NT2/D1 (cell line): Measurements from ENCODE around the gene PIEZO1.
"Not testable (repeated sequence)": the region's sequence is repeated elsewhere in the genome, so short reads cannot be mapped to it uniquely, and the experiment has no call there.

ENCODE experiments used
- DNase-seq: peaks from one replicate; pipeline ENCODE4 v3.0.0-alpha.2; 2011; ENCODE audit warnings: low read depth, low spot score
- H3K27me3 ChIP-seq: 2 replicates; pipeline ENCODE4 v1.6.0; 2011; ENCODE audit warnings: mild to moderate bottlenecking; ENCODE audit not compliant: insufficient read length, insufficient read depth
- H3K36me3 ChIP-seq: 2 replicates; pipeline ENCODE4 v1.6.1; 2011; ENCODE audit warnings: mild to moderate bottlenecking, low read length, mixed read lengths; ENCODE audit not compliant: insufficient read depth, insufficient read length
- H3K4me1 ChIP-seq: 2 replicates; pipeline ENCODE4 v1.5.1; 2011; ENCODE audit not compliant: insufficient read depth, insufficient read length
- H3K4me3 ChIP-seq: 2 replicates; pipeline ENCODE4 v1.5.1; 2011; ENCODE audit warnings: low read depth; ENCODE audit not compliant: insufficient read length
- H3K9ac ChIP-seq: 2 replicates; pipeline ENCODE4 v1.6.0; 2011; ENCODE audit warnings: low read depth; ENCODE audit not compliant: insufficient read length
- H3K9me3 ChIP-seq: 2 replicates; pipeline ENCODE4 v1.5.1; 2011; ENCODE audit warnings: mild to moderate bottlenecking, low read length; ENCODE audit not compliant: insufficient read depth
- SUZ12 ChIP-seq: IDR thresholded peaks from 2 replicates; pipeline ENCODE4 v1.6.1; 2011; ENCODE audit not compliant: insufficient read length, insufficient read depth; ENCODE audit errors: extremely low read depth
- YY1 ChIP-seq: IDR thresholded peaks from 2 replicates; pipeline ENCODE4 v1.6.1; 2011; ENCODE audit not compliant: insufficient read length, insufficient read depth
- ZNF274 ChIP-seq: IDR thresholded peaks from 2 replicates; pipeline ENCODE4 v1.6.1; 2011; ENCODE audit warnings: mild to moderate bottlenecking, low read depth, low read length

PIEZO1 gene

DNA sequence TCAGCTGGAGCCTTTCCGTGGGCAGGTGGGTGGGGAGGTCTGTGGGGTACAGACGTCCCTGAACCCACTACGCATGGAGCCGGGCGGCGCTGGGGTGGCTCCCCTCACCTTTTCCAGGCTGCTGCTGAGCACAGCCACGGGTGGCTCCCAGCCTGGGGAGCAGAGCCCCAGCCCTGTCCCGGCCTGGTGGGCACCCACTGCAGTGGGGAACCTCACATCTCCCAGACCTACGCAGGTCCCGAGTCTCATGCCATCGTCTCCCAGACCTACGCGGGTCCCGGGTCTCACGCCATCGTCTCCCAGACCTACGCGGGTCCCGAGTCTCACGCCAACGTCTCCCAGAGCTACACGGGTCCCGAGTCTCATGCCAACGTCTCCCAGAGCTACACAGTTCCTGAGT, 43.7 kb upstream of the PIEZO1 start:
- H3K4me3 ChIP-seq: no peak overlapping the region
- H3K36me3 ChIP-seq: peaks cover 36% of the 10 kb centered on the region
- no peak for TF ChIP-seq SUZ12
- no peak for TF ChIP-seq YY1
- TF ChIP-seq ZNF274: no peak
- no peaks in the 10 kb centered on the region for H3K9me3 ChIP-seq
- no peak for DNase-seq
- H3K27me3 ChIP-seq: no peaks in the 10 kb centered on the region
- H3K9ac ChIP-seq: no peak overlapping the region
- peaks cover 6% of the 10 kb centered on the region for H3K4me1 ChIP-seq

DNA sequence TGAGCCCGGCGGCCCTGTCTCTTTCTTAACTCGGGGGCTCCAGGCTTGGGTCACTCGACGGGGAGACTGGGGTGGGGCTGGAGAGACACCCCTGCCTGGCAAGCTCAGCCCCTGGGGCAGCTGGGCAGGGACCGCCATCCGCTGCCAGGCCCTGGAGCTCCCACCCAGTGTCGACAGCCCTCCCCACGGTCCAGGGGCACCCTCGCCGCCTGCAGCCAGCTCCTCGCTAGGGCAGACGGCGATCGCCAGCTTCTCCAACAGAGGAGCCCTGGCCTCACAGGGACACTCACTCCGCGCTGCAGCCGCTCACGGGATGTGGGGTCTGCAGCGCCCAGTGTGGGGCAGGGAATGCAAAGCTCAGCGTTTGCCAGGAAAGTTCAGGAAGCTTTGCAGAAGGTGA, 42.7 kb upstream of the PIEZO1 start:
- Histone ChIP-seq H3K4me1 (peaks cover 6% of the 10 kb centered on the region), H3K27me3 (no peaks in the 10 kb centered on the region), H3K36me3 (peaks cover 42% of the 10 kb centered on the region), H3K4me3 (no peak overlapping the region), H3K9me3 (no peaks in the 10 kb centered on the region), H3K9ac (no peak overlapping the region)
- TF ChIP-seq YY1 (no peak), SUZ12 (no peak), ZNF274 (no peak)
- no peak for DNase-seq

DNA sequence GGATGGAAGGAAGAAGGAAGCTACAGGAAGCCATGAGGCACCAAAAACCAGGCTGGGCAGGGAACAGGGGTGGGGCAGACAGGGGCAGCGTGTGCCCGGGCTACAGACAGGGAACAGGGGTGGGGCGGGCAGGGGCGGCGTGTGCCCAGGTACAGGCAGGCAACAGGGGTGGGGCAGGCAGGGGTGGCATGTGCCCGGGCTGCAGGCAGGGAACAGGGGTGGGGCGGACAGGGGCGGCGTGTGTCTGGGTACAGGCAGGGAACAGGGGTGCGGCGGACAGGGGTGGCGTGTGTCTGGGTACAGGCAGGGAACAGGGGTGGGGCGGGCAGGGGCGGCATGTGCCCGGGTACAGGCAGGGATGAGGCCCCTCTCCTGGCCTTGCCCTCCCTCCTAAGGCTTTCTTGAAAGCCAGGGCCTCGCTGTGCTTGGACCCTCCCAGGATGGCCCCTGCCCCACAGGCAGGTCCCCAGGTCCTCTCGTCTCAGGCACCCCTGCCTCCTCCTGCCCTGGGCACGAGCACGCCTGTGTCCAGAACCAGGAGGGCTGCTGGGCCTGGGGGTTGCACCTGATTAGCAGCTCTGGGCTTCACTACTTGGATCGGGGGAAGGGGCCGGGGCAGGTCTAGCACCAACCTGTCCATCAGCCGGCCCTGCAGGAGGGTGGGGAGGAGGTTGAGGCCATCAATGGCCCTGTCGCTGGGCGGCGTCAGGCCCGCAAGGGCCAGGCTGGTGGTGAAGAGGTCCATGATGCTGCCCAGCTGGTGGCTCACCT, 41.2 kb upstream of the PIEZO1 start:
- no peak for DNase-seq
- Histone ChIP-seq H3K27me3 (no peaks in the 10 kb centered on the region), H3K9me3 (no peaks in the 10 kb centered on the region), H3K4me3 (no peak overlapping the region), H3K4me1 (peaks cover under 1% of the 10 kb centered on the region), H3K9ac (peak overlapping the region; percentile 45), H3K36me3 (peaks cover 45% of the 10 kb centered on the region)
- TF ChIP-seq ZNF274 (no peak), YY1 (no peak), SUZ12 (no peak)

DNA sequence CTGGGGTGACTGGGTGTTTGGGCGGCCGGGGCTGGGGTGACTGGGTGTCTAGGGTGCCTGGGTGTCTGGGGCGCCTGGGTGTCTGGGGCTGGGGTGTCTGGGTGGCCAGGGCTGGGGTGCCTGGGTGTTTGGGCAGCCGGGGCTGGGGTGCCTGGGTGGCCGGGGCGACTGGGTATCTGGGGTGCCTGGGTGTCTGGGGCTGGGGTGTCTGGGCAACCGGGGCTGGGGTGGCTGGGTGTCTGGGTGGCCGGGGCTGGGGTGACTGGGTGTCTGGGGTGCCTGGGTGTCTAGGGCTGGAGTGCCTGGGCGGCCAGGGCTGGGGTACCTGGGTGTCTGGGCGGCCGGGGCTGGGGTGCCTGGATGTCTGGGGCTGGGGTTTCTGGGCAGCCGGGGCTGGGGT, 40.1 kb upstream of the PIEZO1 start:
- no peak for DNase-seq
- no peaks in the 10 kb centered on the region for H3K27me3 ChIP-seq
- TF ChIP-seq YY1 (no peak), ZNF274 (no peak), SUZ12 (no peak)

DNA sequence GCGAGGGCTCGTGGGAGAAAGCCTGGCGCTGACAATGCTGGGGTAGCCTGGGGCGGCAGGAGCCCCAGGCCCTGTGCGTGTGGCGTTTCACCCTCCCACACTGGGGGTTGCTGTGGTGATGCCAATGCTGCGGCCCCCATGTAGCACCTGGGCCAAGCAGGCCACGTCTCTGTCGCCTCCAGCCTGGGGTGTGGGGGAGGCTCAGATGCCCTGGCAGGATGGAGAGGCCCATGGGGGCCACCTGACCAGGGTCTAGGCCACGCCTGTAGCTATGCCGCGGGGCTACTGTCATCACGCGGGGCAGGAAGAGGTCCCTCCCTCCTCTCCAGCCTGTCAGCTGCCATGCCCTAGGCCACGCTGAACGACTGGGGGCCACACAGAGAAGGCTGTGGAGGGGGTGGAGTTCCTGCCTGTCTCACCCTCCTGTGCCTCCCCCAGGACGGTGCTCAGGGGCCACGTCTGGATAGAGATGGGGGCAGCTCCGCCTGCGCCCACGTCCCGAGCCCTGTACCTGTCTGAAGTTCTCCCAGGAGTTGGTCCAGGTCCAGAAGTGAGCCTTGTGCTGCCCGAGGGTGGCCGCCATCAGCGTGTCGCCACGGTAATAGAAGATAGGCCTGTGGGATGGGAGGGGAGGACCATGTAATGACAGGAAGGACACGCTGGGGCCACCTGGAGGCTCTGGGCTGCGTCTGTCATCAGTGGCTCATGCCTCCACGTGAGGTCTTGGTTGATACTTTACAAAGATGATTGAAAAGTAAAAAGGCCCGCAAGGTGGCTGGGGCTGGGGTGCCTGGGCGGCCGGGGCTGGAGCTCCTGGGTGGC, 39.4 kb upstream of the PIEZO1 start:
- Histone ChIP-seq H3K4me1 (peaks cover 6% of the 10 kb centered on the region), H3K36me3 (peaks cover 45% of the 10 kb centered on the region), H3K27me3 (no peaks in the 10 kb centered on the region), H3K9ac (no peak overlapping the region), H3K9me3 (no peaks in the 10 kb centered on the region), H3K4me3 (no peak overlapping the region)
- TF ChIP-seq YY1 (no peak), SUZ12 (no peak), ZNF274 (no peak)
- no peak for DNase-seq

More for the DNA sequence above, 40.1 kb upstream of the PIEZO1 start:
- Histone ChIP-seq H3K9me3 (no peaks in the 10 kb centered on the region), H3K4me1 (peaks cover 6% of the 10 kb centered on the region), H3K36me3 (peaks cover 45% of the 10 kb centered on the region), H3K4me3 (no peak overlapping the region), H3K9ac (no peak overlapping the region)

DNA sequence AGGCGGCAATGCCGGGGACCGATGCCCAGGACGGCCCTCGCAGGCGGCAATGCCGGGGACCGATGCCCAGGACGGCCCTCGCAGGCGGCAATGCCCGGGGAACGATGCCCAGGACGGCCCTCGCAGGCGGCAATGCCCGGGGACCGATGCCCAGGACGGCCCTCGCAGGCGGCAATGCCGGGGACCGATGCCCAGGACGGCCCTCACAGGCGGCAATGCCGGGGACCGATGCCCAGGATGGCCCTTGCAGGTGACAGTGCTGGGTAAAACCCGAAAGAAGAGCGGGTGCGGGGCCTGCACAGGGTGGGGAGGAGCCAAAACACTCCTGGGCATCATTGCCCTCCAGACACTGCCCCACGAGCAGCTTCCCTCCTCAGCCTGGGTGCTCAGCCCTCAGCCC, 38.6 kb upstream of the PIEZO1 start:
- H3K36me3 ChIP-seq: peaks cover 45% of the 10 kb centered on the region
- not testable (repeated sequence) for H3K9me3 ChIP-seq, H3K4me1 ChIP-seq, H3K9ac ChIP-seq, H3K27me3 ChIP-seq, H3K4me3 ChIP-seq, DNase-seq

DNA sequence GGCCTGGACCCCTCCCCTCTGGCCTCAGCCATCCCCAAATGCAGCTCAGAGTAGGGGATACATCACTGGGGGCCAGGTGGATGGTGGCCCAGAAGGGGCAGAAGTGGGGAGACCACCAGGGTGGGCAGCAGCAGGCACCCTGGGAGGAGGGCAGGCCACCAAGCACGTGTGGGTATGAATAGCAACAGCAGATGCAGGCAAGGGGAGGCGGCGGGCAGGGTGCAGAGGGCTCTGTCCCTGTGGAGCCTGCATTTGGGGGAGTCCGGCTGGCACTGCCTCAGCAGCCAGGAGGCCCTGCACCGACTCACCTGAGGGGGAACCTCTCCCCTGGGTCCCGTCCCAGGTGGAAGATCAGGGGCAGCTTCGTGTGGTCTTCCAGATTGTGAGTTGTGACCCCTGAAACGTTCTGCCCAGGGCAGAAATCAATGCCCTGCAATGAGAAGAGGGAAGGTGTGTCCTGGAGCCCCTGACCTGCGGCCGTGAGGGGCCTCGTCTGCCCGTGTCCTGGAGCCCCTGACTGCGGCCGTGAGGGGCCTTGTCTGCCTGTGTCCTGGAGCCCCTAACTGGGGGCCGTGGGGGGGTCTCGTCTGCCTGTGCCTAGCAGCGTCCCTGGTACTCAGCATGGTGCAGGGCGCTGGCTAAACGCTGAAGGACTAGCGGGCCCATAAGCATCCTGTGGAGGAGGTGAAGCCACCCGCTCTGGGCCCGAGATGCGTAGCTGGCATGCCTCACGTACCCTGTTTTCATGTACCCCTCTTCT, 37.4 kb upstream of the PIEZO1 start:
- Histone ChIP-seq H3K4me3 (no peak overlapping the region), H3K9ac (no peak overlapping the region), H3K36me3 (peaks cover 45% of the 10 kb centered on the region), H3K4me1 (peaks cover 6% of the 10 kb centered on the region), H3K27me3 (no peaks in the 10 kb centered on the region), H3K9me3 (no peaks in the 10 kb centered on the region)
- DNase-seq: no peak
- no peak for TF ChIP-seq SUZ12
- no peak for TF ChIP-seq ZNF274
- no peak for TF ChIP-seq YY1
